ENCODE results near the gene RGL4. TPM values are rescaled to one million over a fixed set of nuclear protein-coding genes. Genes with fewer than 3 reads are reported as not detected.

RGL4 gene
- total and polyA plus RNA-seq, 11 donors, result 0.21 to 0.69 (median 0.52) TPM; not detected in 6

DNA sequence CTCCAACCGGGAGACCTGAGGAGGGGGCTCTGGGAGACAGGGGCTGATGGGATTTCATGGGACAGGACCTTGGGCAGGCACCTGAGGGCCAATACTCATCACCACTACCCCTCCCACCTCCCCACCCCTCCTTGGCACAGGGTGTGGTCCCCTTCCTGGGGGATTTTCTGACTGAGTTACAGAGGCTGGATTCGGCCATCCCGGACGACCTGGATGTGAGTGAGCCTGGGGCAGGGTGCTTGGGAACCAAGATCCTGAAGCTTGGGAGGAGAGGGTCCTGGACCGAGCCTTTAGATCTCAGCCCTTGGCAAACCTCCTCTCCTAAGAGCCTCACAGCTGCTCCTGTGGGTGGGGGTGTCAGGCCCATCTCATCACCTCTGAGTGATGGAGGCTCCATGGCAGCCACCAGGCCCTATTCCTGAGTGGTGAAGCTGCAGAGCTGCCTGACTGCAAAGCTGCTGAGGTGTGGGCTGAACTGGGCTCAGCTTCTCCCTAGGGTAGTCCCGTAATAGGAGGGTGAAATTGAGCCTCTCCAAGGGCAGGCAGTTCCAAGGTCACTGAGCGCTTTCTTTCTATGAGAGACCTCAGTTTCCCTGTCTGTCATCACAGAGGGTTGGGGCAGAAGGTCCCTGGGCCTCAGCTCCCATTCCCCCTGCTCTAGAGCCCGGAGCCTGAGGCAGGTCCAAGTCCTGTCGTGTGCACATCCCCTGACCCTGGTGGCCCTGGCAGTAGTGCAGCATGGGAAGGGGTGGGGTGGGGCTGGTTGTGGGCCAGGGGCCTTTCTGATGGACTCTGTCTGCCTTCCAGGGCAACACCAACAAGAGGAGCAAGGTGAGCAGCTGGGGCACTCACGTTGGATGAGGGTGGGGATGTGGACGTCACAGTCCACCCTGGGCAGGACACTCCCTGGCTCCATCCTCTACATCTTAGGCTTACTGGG, 6.5 kb downstream of the RGL4 start:
- intact Hi-C loops (cut with DNase I), result no loop called here
- H3K4me3 ChIP-seq, result peak overlapping the region in 2 of 12 donors; percentile 7 to 41
- ATAC-seq, result no peak
- no peak for DNase-seq
- H3K4me1 ChIP-seq, result peaks cover 0 to 28% (median 0%) of the 10 kb centered on the region in 12 donors
- peaks cover 0 to 69% (median 54%) of the 10 kb centered on the region in 9 donors for H3K36me3 ChIP-seq
- TF ChIP-seq, protein P1, sequence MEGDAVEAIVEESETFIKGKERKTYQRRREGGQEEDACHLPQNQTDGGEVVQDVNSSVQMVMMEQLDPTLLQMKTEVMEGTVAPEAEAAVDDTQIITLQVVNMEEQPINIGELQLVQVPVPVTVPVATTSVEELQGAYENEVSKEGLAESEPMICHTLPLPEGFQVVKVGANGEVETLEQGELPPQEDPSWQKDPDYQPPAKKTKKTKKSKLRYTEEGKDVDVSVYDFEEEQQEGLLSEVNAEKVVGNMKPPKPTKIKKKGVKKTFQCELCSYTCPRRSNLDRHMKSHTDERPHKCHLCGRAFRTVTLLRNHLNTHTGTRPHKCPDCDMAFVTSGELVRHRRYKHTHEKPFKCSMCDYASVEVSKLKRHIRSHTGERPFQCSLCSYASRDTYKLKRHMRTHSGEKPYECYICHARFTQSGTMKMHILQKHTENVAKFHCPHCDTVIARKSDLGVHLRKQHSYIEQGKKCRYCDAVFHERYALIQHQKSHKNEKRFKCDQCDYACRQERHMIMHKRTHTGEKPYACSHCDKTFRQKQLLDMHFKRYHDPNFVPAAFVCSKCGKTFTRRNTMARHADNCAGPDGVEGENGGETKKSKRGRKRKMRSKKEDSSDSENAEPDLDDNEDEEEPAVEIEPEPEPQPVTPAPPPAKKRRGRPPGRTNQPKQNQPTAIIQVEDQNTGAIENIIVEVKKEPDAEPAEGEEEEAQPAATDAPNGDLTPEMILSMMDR (IDR thresholded peaks at IDR 0.05), result no peak
- TF ChIP-seq POLR2A (IDR thresholded peaks at IDR 0.05), result no peak
- H3K27ac ChIP-seq, result peak overlapping the region in 1 of 12 donors; percentile 89
- H3K9me3 ChIP-seq, result no peaks in the 10 kb centered on the region
- H3K27me3 ChIP-seq, result no peaks in the 10 kb centered on the region
- WGBS, 4 donors, result 84 to 92% (median 91%) methylated on average over 8 to 11 of the region's 11 CpGs

DNA sequence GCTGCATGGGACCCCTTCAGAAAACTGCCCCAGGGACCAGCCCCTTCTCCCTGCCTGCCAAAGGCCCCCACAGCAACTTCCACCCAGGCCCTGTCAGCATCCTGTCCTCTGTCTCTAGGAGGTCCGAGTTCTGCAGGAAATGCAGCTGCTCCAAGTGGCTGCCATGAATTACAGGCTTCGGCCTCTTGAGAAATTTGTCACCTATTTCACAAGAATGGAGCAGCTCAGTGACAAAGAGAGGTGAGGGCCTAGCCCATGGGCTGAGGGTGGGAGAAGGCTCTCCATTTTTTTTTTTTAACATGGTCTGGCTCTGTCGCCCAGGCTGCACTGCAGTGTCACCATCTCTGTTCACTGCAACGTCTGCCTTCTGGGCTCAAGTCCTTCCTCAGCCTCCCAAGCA, 7.3 kb downstream of the RGL4 start:
- no peaks in the 10 kb centered on the region for H3K9me3 ChIP-seq
- H3K36me3 ChIP-seq, result peaks cover 0 to 73% (median 59%) of the 10 kb centered on the region in 9 donors
- H3K27ac ChIP-seq, result no peak overlapping the region
- no peak overlapping the region for H3K4me3 ChIP-seq
- DNase-seq, result no peak
- no peak for ATAC-seq
- H3K4me1 ChIP-seq, result peaks cover 0 to 28% (median 0%) of the 10 kb centered on the region in 12 donors
- intact Hi-C loops (cut with DNase I), result no loop called here
- WGBS, 4 donors, result 71 to 88% (median 77%) methylated on average over 4 of the region's 4 CpGs
- TF ChIP-seq POLR2A (IDR thresholded peaks at IDR 0.05), result no peak
- TF ChIP-seq, protein P1 (IDR thresholded peaks at IDR 0.05), result no peak
- no peaks in the 10 kb centered on the region for H3K27me3 ChIP-seq

DNA sequence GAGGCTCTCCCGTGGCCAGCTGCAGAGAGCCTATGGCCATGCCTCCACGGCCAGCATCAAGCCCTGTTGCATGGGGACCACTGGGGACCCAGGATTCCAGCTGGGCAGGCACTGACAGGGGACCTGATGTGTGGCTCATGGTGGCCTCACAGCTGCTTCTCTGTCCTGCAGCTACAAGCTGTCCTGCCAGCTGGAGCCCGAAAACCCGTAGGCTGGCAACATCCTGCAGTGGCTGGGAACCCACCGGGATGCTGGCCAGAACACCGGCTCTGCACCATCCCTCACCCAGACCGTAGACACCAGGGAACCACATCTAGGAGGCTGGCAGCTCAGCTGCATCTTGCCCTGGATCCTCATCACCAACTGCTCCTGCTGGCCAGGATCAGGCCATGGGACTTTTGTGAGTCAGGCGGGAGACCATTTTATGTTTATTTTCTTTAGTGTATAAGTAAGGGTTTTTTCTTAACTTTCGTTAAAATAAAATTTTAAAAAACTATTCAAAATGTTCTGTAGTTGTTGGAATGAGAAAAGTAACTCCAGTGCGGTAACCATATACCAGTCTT, 7.9 kb downstream of the RGL4 start:
- no peak for TF ChIP-seq POLR2A (IDR thresholded peaks at IDR 0.05)
- TF ChIP-seq, protein P1 (IDR thresholded peaks at IDR 0.05), result no peak
- WGBS, 4 donors, result 92 to 96% (median 94%) methylated on average over 9 to 10 of the region's 10 CpGs
- Histone ChIP-seq H3K36me3 (peaks cover 0 to 73% (median 62%) of the 10 kb centered on the region in 9 donors), H3K4me3 (no peak overlapping the region), H3K9me3 (no peaks in the 10 kb centered on the region), H3K27ac (no peak overlapping the region), H3K27me3 (no peaks in the 10 kb centered on the region), H3K4me1 (peaks cover 0 to 28% (median 0%) of the 10 kb centered on the region in 12 donors)
- intact Hi-C loops (cut with DNase I), result no loop called here
- DNase-seq (no peak), ATAC-seq (no peak)

DNA sequence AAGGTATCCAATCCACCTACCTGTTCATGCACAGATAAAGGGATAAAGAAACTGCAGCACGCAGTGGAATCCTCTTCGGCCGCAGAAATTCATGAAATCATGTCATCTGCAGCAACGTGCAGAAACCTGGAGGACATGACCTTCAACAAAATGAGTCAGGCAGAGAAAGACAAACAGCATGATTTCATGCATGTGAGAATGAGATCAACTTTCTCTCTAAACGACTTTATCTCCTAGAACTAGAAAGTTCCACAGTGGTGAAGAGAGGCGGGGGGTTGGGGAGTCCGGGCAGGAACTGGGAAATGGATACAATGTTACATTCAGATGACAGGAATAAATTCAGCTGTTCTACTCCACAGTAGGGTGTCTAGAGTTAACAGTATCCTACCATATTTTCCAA, 9.9 kb downstream of the RGL4 start:
- 71 to 79% (median 75%) methylated on average over 7 of the region's 7 CpGs for WGBS, 4 donors
- Histone ChIP-seq H3K9me3 (no peaks in the 10 kb centered on the region), H3K4me1 (peaks cover 0 to 20% (median 0%) of the 10 kb centered on the region in 12 donors), H3K36me3 (peaks cover 0 to 79% (median 66%) of the 10 kb centered on the region in 9 donors), H3K27ac (no peak overlapping the region), H3K4me3 (no peak overlapping the region), H3K27me3 (no peaks in the 10 kb centered on the region)
- intact Hi-C loops (cut with DNase I), result no loop called here
- TF ChIP-seq, protein P1 (IDR thresholded peaks at IDR 0.05), result no peak
- TF ChIP-seq POLR2A (IDR thresholded peaks at IDR 0.05), result no peak
- no peak for DNase-seq
- no peak for ATAC-seq
